ENCODE results near the gene SYNGR2. TPM values are rescaled to one million over a fixed set of nuclear protein-coding genes. Genes with fewer than 3 reads are reported as not detected.
A peak's percentile ranks its signal among the peaks of the same experiment; 100 is the strongest.

SYNGR2 gene
- polyA plus RNA-seq, 1 donor (not counting 4 experiments of a cell fraction or from before 2014, with no cell fraction given): 103 TPM

DNA sequence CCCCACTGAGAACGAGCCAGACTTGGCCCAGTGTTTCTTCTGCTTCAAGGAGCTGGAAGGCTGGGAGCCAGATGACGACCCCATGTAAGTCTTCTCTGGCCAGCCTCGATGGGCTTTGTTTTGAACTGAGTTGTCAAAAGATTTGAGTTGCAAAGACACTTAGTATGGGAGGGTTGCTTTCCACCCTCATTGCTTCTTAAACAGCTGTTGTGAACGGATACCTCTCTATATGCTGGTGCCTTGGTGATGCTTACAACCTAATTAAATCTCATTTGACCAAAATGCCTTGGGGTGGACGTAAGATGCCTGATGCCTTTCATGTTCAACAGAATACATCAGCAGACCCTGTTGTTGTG is 46.3 kb downstream of the SYNGR2 start:
- Histone ChIP-seq H3K27ac (ENCODE audit: control insufficient read depth, insufficient read depth, low read length) (peak overlapping the region; percentile 51), H3K4me2 (ENCODE audit: control insufficient read depth, extremely low read depth, insufficient read depth, low read depth, low read length) (peak overlapping the region; percentile 88), H3K79me2 (ENCODE audit: control insufficient read depth, insufficient read depth, low read length) (peaks cover 21% of the 10 kb centered on the region), H2AFZ (ENCODE audit: control insufficient read depth, low read length) (peak overlapping the region; percentile 91), H3K27me3 (ENCODE audit: control insufficient read depth, extremely low read depth, insufficient read depth, low read length) (no peaks in the 10 kb centered on the region), H3K4me3 (ENCODE audit: control insufficient read depth in 2 of 3, extremely low read depth in 1 of 3, insufficient read depth in 2 of 3, low read depth in 1 of 3, low read length in 3 of 3) (peak overlapping the region; percentile 60 to 98 (median 70)), H3K9ac (ENCODE audit: control insufficient read depth, extremely low read depth, insufficient read depth, low read length) (peak overlapping the region; percentile 77), H3K4me1 (ENCODE audit: control insufficient read depth, extremely low read depth, insufficient read depth, low read length) (peaks cover 10% of the 10 kb centered on the region), H3K9me3 (ENCODE audit: control insufficient read depth, low read depth, low read length) (no peaks in the 10 kb centered on the region), H3K36me3 (ENCODE audit: control insufficient read depth in 2 of 2, extremely low read depth in 1 of 2, insufficient read depth in 2 of 2, low read length in 2 of 2) (peaks cover 0 to 10% of the 10 kb centered on the region in 2 experiments), H3K9me1 (ENCODE audit: control insufficient read depth, extremely low read depth, insufficient read depth, low read length) (no peaks in the 10 kb centered on the region), H4K20me1 (ENCODE audit: control insufficient read depth, extremely low read depth, insufficient read depth, low read length) (no peaks in the 10 kb centered on the region)
- no peak for TF ChIP-seq EZH2 (IDR thresholded peaks at IDR 0.05; ENCODE audit: low read length)
- TF ChIP-seq, protein P1, sequence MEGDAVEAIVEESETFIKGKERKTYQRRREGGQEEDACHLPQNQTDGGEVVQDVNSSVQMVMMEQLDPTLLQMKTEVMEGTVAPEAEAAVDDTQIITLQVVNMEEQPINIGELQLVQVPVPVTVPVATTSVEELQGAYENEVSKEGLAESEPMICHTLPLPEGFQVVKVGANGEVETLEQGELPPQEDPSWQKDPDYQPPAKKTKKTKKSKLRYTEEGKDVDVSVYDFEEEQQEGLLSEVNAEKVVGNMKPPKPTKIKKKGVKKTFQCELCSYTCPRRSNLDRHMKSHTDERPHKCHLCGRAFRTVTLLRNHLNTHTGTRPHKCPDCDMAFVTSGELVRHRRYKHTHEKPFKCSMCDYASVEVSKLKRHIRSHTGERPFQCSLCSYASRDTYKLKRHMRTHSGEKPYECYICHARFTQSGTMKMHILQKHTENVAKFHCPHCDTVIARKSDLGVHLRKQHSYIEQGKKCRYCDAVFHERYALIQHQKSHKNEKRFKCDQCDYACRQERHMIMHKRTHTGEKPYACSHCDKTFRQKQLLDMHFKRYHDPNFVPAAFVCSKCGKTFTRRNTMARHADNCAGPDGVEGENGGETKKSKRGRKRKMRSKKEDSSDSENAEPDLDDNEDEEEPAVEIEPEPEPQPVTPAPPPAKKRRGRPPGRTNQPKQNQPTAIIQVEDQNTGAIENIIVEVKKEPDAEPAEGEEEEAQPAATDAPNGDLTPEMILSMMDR (optimal IDR thresholded peaks at IDR 0.05 in 1 of 3, IDR thresholded peaks at IDR 0.05 in 1 of 3, conservative IDR thresholded peaks at IDR 0.05 in 1 of 3; ENCODE audit: extremely low read depth in 1 of 3, insufficient read depth in 2 of 3, low read length in 3 of 3): no peak
- no peak for DNase-seq (ENCODE audit: low read depth, low spot score)
- dilution Hi-C loops (cut with MboI; ENCODE audit: extremely low pct_ligation_motif_present, low sequenced_read_pairs): no loop called here
- FAIRE-seq: no peak

DNA sequence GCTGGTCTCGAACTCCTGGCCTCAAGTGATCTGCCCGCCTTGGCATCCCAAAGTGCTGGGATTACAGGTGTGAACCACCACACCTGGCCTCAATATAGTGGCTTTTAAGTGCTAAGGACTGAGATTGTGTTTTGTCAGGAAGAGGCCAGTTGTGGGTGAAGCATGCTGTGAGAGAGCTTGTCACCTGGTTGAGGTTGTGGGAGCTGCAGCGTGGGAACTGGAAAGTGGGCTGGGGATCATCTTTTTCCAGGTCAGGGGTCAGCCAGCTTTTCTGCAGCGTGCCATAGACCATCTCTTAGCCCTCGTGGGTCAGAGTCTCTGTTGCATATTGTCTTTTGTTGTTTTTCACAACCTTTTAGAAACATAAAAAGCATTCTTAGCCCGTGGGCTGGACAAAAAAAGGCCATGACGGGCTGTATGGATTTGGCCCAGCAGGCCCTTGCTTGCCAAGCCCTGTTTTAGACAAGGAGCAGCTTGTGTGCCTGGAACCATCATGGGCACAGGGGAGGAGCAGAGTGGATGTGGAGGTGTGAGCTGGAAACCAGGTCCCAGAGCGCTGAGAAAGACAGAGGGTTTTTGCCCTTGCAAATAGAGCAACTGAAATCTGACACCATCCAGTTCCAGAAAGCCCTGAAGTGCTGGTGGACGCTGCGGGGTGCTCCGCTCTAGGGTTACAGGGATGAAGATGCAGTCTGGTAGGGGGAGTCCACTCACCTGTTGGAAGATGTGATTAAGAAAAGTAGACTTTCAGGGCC is 51.2 kb downstream of the SYNGR2 start:
- TF ChIP-seq, protein P1 (optimal IDR thresholded peaks at IDR 0.05 in 1 of 3, IDR thresholded peaks at IDR 0.05 in 1 of 3, conservative IDR thresholded peaks at IDR 0.05 in 1 of 3; ENCODE audit: extremely low read depth in 1 of 3, insufficient read depth in 2 of 3, low read length in 3 of 3): no peak
- TF ChIP-seq EZH2 (IDR thresholded peaks at IDR 0.05; ENCODE audit: low read length): no peak
- Histone ChIP-seq H3K4me1 (ENCODE audit: control insufficient read depth, extremely low read depth, insufficient read depth, low read length) (peaks cover 10% of the 10 kb centered on the region), H3K27ac (ENCODE audit: control insufficient read depth, insufficient read depth, low read length) (no peak overlapping the region), H3K9me3 (ENCODE audit: control insufficient read depth, low read depth, low read length) (no peaks in the 10 kb centered on the region), H3K4me2 (ENCODE audit: control insufficient read depth, extremely low read depth, insufficient read depth, low read depth, low read length) (no peak overlapping the region), H3K4me3 (ENCODE audit: control insufficient read depth in 2 of 3, extremely low read depth in 1 of 3, insufficient read depth in 2 of 3, low read depth in 1 of 3, low read length in 3 of 3) (no peak overlapping the region), H3K36me3 (ENCODE audit: control insufficient read depth in 2 of 2, extremely low read depth in 1 of 2, insufficient read depth in 2 of 2, low read length in 2 of 2) (peaks cover 0 to 28% of the 10 kb centered on the region in 2 experiments), H2AFZ (ENCODE audit: control insufficient read depth, low read length) (no peak overlapping the region), H3K9me1 (ENCODE audit: control insufficient read depth, extremely low read depth, insufficient read depth, low read length) (no peaks in the 10 kb centered on the region), H3K27me3 (ENCODE audit: control insufficient read depth, extremely low read depth, insufficient read depth, low read length) (no peaks in the 10 kb centered on the region), H4K20me1 (ENCODE audit: control insufficient read depth, extremely low read depth, insufficient read depth, low read length) (no peaks in the 10 kb centered on the region), H3K9ac (ENCODE audit: control insufficient read depth, extremely low read depth, insufficient read depth, low read length) (no peak overlapping the region), H3K79me2 (ENCODE audit: control insufficient read depth, insufficient read depth, low read length) (peaks cover 16% of the 10 kb centered on the region)
- DNase-seq (ENCODE audit: low read depth, low spot score): no peak
- FAIRE-seq: no peak
- dilution Hi-C loops (cut with MboI; ENCODE audit: extremely low pct_ligation_motif_present, low sequenced_read_pairs): no loop called here

Small RNA genes lying within 50 kb of the gene (small RNA-seq; reads per million reads assigned to genes)
- 0 to 0.33 (median 0) reads per million in 3 experiments for gene AC087645.1 (ENCODE audit: insufficient read length in 3 of 3, low read depth in 3 of 3, low replicate concordance in 1 of 3)

Other genes with a start within 250 kb of the SYNGR2 start
- 0.34 to 0.95 TPM (median 0.36 TPM) in 3 replicates for gene TNRC6C, start 209.9 kb upstream of the SYNGR2 start, polyA plus RNA-seq
- 20.1 to 50.0 TPM (median 20.4 TPM) in 3 replicates for gene TMC6, start 39.8 kb upstream of the SYNGR2 start, polyA plus RNA-seq
- gene TMC8, start 37.8 kb upstream of the SYNGR2 start, polyA plus RNA-seq: 0.14 to 0.41 TPM (median 0.40 TPM) in 3 replicates
- gene C17orf99, start 22.2 kb upstream of the SYNGR2 start, polyA plus RNA-seq: 0.42 to 0.85 TPM (median 0.49 TPM) in 3 replicates
- 7.1 to 50.2 TPM (median 21.8 TPM) in 3 replicates for gene TK1, start 18.5 kb downstream of the SYNGR2 start, polyA plus RNA-seq
- gene AFMID, start 18.8 kb downstream of the SYNGR2 start, polyA plus RNA-seq: 21.6 to 32.4 TPM (median 26.7 TPM) in 3 replicates
- gene BIRC5, start 45.7 kb downstream of the SYNGR2 start, polyA plus RNA-seq: 1.6 to 16.1 TPM (median 11.5 TPM) in 3 replicates
- not detected in 3 replicates for gene TMEM235, start 63.0 kb downstream of the SYNGR2 start, polyA plus RNA-seq
- gene SOCS3, start 191.5 kb downstream of the SYNGR2 start, polyA plus RNA-seq: 2.7 to 16.5 TPM (median 9.4 TPM) in 3 replicates
- 18.4 to 21.1 TPM (median 19.6 TPM) in 3 replicates for gene PGS1, start 210.1 kb downstream of the SYNGR2 start, polyA plus RNA-seq